ENCODE results near the gene CXCL12.

- TF ChIP-seq REST (IDR thresholded peaks at IDR 0.05; ENCODE audit: borderline replicate concordance) = no peak
- no peak for TF ChIP-seq CTCF (IDR thresholded peaks at IDR 0.05; ENCODE audit: poor library complexity, severe bottlenecking)
- no peak for TF ChIP-seq TAF1 (IDR thresholded peaks at IDR 0.05; ENCODE audit: low read depth)
Measured at GRCh38 chr10:44341886-44342285, 43.0 kb downstream of the CXCL12 start.
